Activated CD8-positive, alpha-beta T cell treated with anti-CD3 and anti-CD28 coated beads for 36 hours (primary cell): ENCODE data around the gene SIX6. TPM values are rescaled to one million over a fixed set of nuclear protein-coding genes. Genes with fewer than 3 reads are reported as not detected.

Experiments
- ATAC-seq: fragments of 200-7000 bp; cut with Tn5 transposase; one replicate; pipeline ENCODE4 v1.10.0; 2021; ENCODE audit warnings: mild to moderate bottlenecking, moderate library complexity
- CTCF ChIA-PET: fragments of 350-600 bp; sonication (Branson Sonifier 250); formaldehyde crosslinking; loops from one replicate; lab custom pipeline; 2021; ENCODE audit warnings: antibody characterized with exemption; lab: Charles Lee
- POLR2A ChIA-PET: fragments of 350-600 bp; sonication (Branson Sonifier 250); formaldehyde crosslinking; loops from one replicate; lab custom pipeline; 2021; ENCODE audit warnings: antibody characterized with exemption; lab: Charles Lee
- DNase-seq: peaks from one replicate; pipeline ENCODE4 v3.0.0-alpha.2; 2020
- H3K27ac Mint-ChIP-seq: one replicate; pipeline ENCODE4 v1.8.0; 2021; ENCODE audit warnings: mild to moderate bottlenecking, mixed read lengths
- H3K27me3 Mint-ChIP-seq: one replicate; pipeline ENCODE4 v1.8.0; 2021; ENCODE audit warnings: mixed read lengths
- H3K36me3 Mint-ChIP-seq: one replicate; pipeline ENCODE4 v1.8.0; 2021; ENCODE audit warnings: low read depth, mixed read lengths
- H3K4me1 Mint-ChIP-seq: one replicate; pipeline ENCODE4 v1.8.0; 2021; ENCODE audit warnings: low read depth, mixed read lengths
- H3K4me3 Mint-ChIP-seq: one replicate; pipeline ENCODE4 v1.8.0; 2021; ENCODE audit warnings: mild to moderate bottlenecking, moderate library complexity, mixed read lengths
- H3K9me3 Mint-ChIP-seq: one replicate; pipeline ENCODE4 v1.8.0; 2021; ENCODE audit warnings: mixed read lengths
- CTCF ChIP-seq: fragments of 200-600 bp; IDR thresholded peaks from one replicate; pipeline ENCODE4 v1.8.0; 2022; ENCODE audit warnings: antibody characterized with exemption, mild to moderate bottlenecking
- intact Hi-C: fragments of 100-400 bp; cut with micrococcal nuclease; formaldehyde crosslinking; loops from one replicate; pipeline ENCODE4 v1.10.0; 2022
- total RNA-seq, 2 experiments: library from RNA; stranded (reverse); gene quantifications; one replicate each; pipeline ENCODE4 v1.2.3, GENCODE V29; 2021

The SIX6 gene
- total RNA-seq, 2 experiments from 2014 or later: not detected

GRCh38 chr14:60505448-60505847, 3.5 kb upstream of the SIX6 start:
- intact Hi-C loops: no loop called here
- Mint-ChIP-seq H3K27ac (no peak overlapping the region), H3K4me3 (no peak overlapping the region), H3K4me1 (peaks cover 17% of the 10 kb centered on the region), H3K9me3 (no peaks in the 10 kb centered on the region), H3K27me3 (peaks cover 70% of the 10 kb centered on the region), H3K36me3 (no peaks in the 10 kb centered on the region)
- POLR2A ChIA-PET: no interaction called here
- CTCF ChIA-PET: no interaction called here
- TF ChIP-seq CTCF: no peak
- no peak for ATAC-seq
- DNase-seq: no peak

DNA sequence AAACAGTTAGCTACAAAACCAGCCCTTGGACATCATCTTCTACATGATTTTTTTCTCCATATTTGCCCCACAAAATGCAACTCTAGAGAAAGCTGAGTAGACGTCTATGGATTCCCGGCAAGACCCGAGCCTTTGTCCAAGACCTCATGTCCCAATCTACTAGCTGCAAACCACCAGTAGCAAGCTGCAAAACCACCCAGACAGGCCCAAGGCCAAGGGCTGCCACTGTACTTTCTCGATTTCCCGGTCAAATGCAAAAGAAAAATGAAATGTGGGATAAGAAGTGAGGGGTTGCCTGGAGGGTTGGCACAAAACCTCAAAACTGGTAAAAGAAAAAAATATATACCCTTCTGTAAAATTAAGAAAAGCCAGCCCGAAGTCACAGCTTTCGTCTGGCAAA, 2.9 kb upstream of the SIX6 start:
- Mint-ChIP-seq H3K27me3 (peaks cover 71% of the 10 kb centered on the region), H3K27ac (no peak overlapping the region), H3K4me1 (peaks cover 21% of the 10 kb centered on the region), H3K36me3 (no peaks in the 10 kb centered on the region), H3K9me3 (no peaks in the 10 kb centered on the region), H3K4me3 (no peak overlapping the region)
- TF ChIP-seq CTCF: no peak
- DNase-seq: no peak
- intact Hi-C loops: no loop called here
- POLR2A ChIA-PET: interaction anchor here (0.6 kb wide), 1 partner anchor 34 kb away, joined by 3 read pairs; no protein-coding TSS in a partner anchor
- no peak for ATAC-seq
- CTCF ChIA-PET: interaction anchor here (1.0 kb wide), 2 partner anchors 152 to 156 kb away, joined by 3 read pairs; no protein-coding TSS in a partner anchor

DNA sequence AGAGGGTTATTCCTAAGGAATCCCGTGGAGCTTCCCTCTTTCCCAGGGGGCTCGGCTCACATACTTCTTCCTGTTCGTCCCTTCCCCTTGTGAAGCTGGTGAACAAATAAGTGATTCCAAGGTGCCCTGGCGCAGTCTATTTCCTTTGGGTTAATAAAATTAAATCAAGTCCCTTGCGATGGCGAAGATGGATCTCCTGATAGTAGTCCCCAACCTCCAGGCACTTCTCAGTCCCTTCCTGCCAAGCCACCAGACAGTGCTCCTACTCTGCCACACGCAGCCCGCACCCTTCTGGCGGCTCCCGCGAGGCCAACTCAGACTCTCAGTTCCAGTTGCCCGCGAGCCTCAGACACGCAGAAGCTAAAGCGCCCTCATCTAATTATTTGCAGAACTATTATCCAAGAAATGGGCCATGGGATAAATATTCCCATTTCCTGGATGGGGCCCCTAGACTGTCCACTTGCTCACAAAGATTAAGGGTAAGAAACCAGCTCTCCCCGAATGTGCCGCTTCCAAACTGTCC, 2.4 kb upstream of the SIX6 start:
- Mint-ChIP-seq H3K36me3 (no peaks in the 10 kb centered on the region), H3K4me3 (no peak overlapping the region), H3K4me1 (peaks cover 21% of the 10 kb centered on the region), H3K27ac (no peak overlapping the region), H3K9me3 (no peaks in the 10 kb centered on the region), H3K27me3 (peaks cover 69% of the 10 kb centered on the region)
- no peak for DNase-seq
- intact Hi-C loops: no loop called here
- ChIA-PET CTCF (interaction anchor here (1.0 kb wide), 2 partner anchors 153 to 156 kb away, joined by 3 read pairs; no protein-coding TSS in a partner anchor), POLR2A (interaction anchor here (0.6 kb wide), 1 partner anchor 34 kb away, joined by 3 read pairs; no protein-coding TSS in a partner anchor)
- no peak for TF ChIP-seq CTCF
- no peak for ATAC-seq

DNA sequence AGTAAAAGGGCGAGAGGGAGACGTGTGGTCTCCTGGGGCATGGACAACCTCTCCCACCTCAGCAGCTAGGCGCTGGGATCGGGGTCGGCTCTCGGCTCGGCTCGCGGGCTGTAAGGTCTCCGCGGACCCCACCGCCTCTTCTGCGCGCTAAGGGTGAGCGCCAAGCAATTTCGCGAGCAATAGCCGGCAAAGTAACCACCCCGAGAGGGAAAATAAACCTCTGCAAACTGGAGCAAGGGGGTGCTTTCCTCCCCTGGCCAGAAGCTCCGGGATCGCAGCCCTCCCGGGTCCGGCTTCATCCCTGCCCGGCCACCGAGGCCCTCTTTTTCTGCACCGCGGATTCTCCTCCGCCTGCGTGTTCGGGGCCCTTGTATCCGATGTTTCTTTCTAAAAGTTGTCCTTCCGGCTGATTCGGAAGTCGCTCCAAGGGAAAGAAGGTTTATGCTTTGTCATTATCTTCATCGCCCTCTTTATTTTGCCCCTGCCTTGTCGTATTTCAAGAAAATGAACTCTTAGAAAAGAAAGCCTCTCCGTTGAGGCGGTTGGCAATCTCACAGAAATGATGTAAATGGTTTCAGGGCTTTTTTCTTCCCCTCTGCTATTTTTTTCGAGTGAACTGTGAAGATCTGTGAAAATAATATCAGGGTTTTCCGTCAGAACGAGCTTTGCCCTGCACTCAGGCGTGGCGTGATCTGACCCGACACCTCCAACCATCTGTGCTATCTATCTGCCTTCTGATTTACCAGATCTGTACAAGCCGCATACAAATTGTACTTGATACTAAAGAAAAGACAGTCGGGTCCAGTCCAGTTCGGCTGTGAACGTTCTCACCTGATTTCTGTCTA, 1.7 kb upstream of the SIX6 start:
- Mint-ChIP-seq H3K27ac (no peak overlapping the region), H3K4me1 (peaks cover 21% of the 10 kb centered on the region), H3K36me3 (no peaks in the 10 kb centered on the region), H3K9me3 (no peaks in the 10 kb centered on the region), H3K4me3 (no peak overlapping the region), H3K27me3 (peaks cover 72% of the 10 kb centered on the region)
- ChIA-PET CTCF (interaction anchor here (1.0 kb wide), 1 partner anchor 153 kb away, joined by 3 read pairs; no protein-coding TSS in a partner anchor), POLR2A (no interaction called here)
- ATAC-seq (no peak), DNase-seq (no peak)
- no peak for TF ChIP-seq CTCF
- intact Hi-C loops: no loop called here

- POLR2A ChIA-PET: no interaction called here
- Mint-ChIP-seq H3K4me3 (peak overlapping the region; percentile 11), H3K9me3 (no peaks in the 10 kb centered on the region), H3K27me3 (peaks cover 78% of the 10 kb centered on the region), H3K4me1 (peaks cover 21% of the 10 kb centered on the region), H3K36me3 (no peaks in the 10 kb centered on the region), H3K27ac (no peak overlapping the region)
- ATAC-seq: no peak
- CTCF ChIA-PET: interaction anchor here (1.1 kb wide), 1 partner anchor 159 kb away, joined by 3 read pairs; no protein-coding TSS in a partner anchor
- TF ChIP-seq CTCF: no peak
- DNase-seq: no peak
- intact Hi-C loops: no loop called here
These were observed 611 bp upstream of the SIX6 start for GRCh38 chr14:60508363-60508706.
